Neural cell (in vitro differentiated cells): Measurements from ENCODE around the gene WDR37. TPM values are rescaled to one million over a fixed set of nuclear protein-coding genes. Genes with fewer than 3 reads are reported as not detected.

Experiments used
- H2AFZ ChIP-seq: fragments of 200-600, 300-800 bp; sonication (generic), shearing (Covaris generic); 2 replicates; pipeline ENCODE4 v1.6.0; 2014; ENCODE audit warnings: low read depth, mild to moderate bottlenecking, antibody characterized with exemption, low read length, moderate library complexity
- H3F3A ChIP-seq: fragments of 200-600 bp; shearing (Covaris generic); 2 replicates; pipeline ENCODE4 v1.6.1; 2016; ENCODE audit warnings: mild to moderate bottlenecking, moderate library complexity, mixed read lengths, antibody characterized with exemption, low read length; ENCODE audit not compliant: insufficient read depth, poor library complexity, severe bottlenecking
- H3K27ac ChIP-seq: fragments of 200-600, 300-800 bp; sonication (generic), shearing (Covaris generic); 2 replicates; pipeline ENCODE4 v1.5.1; 2014; ENCODE audit warnings: mild to moderate bottlenecking, low read length, moderate library complexity
- H3K27me3 ChIP-seq: fragments of 300-800, 200-600 bp; sonication (generic), shearing (Covaris generic); 2 replicates; pipeline ENCODE4 v1.6.0; 2014; ENCODE audit warnings: mild to moderate bottlenecking, low read depth, low read length, moderate library complexity; ENCODE audit not compliant: insufficient read depth
- H3K36me3 ChIP-seq: fragments of 300-800, 200-600 bp; sonication (generic), shearing (Covaris generic); 2 replicates; pipeline ENCODE4 v1.5.1; 2014; ENCODE audit warnings: mild to moderate bottlenecking, antibody characterized with exemption, low read length, moderate library complexity; ENCODE audit not compliant: insufficient read depth
- H3K4me2 ChIP-seq: fragments of 300-800, 200-600 bp; sonication (generic), shearing (Covaris generic); 2 replicates; pipeline ENCODE4 v1.6.0; 2014; ENCODE audit warnings: mild to moderate bottlenecking, low read length
- H3K4me3 ChIP-seq: fragments of 300-800, 200-600 bp; sonication (generic), shearing (Covaris generic); 2 replicates; pipeline ENCODE4 v1.5.1; 2014; ENCODE audit warnings: mild to moderate bottlenecking, low read length, moderate library complexity
- H3K79me2 ChIP-seq: fragments of 200-600 bp; shearing (Covaris generic); replicated peaks from 2 replicates; pipeline ENCODE4 v1.6.0; 2014; ENCODE audit warnings: mild to moderate bottlenecking, low read length, moderate library complexity; ENCODE audit not compliant: insufficient read depth
- H3K9ac ChIP-seq: fragments of 300-800, 200-600 bp; sonication (generic), shearing (Covaris generic); 2 replicates; pipeline ENCODE4 v1.6.1; 2016; ENCODE audit warnings: mild to moderate bottlenecking, low read length, mixed read lengths
- H3K9me2 ChIP-seq: fragments of 200-600 bp; shearing (Covaris generic); 2 replicates; pipeline ENCODE4 v1.6.1; 2016; ENCODE audit warnings: mild to moderate bottlenecking, low read length, mixed read lengths; ENCODE audit not compliant: insufficient read depth
- H3K9me3 ChIP-seq: fragments of 200-600, 300-800 bp; sonication (generic), shearing (Covaris generic); 2 replicates; pipeline ENCODE4 v1.6.1; 2016; ENCODE audit warnings: mild to moderate bottlenecking, mixed run types, low read length, moderate library complexity, mixed read lengths
- H4K20me1 ChIP-seq: fragments of 200-600 bp; shearing (Covaris generic); 2 replicates; pipeline ENCODE4 v1.6.1; 2016; ENCODE audit warnings: mild to moderate bottlenecking, mixed run types; ENCODE audit not compliant: insufficient read depth
- EP300 ChIP-seq: fragments of 450-650 bp; conservative IDR thresholded peaks from 2 replicates; pipeline ENCODE4 v1.6.1; 2014; ENCODE audit warnings: antibody characterized with exemption, mild to moderate bottlenecking, moderate library complexity; ENCODE audit not compliant: poor library complexity, severe bottlenecking
- EZH2 ChIP-seq: fragments of 200-600, 300-800 bp; shearing (Covaris generic), sonication (generic); IDR thresholded peaks from 2 replicates; pipeline ENCODE4 v1.6.1; 2014; ENCODE audit warnings: antibody characterized with exemption, low read length, borderline replicate concordance, mild to moderate bottlenecking; ENCODE audit not compliant: insufficient read depth, poor library complexity, severe bottlenecking
- MXI1 ChIP-seq: fragments of 450-650 bp; conservative IDR thresholded peaks from 2 replicates; pipeline ENCODE4 v1.6.1; 2014; ENCODE audit warnings: antibody characterized with exemption, mild to moderate bottlenecking; ENCODE audit not compliant: poor library complexity, severe bottlenecking
- POLR2AphosphoS5 ChIP-seq: IDR thresholded peaks from 2 replicates; pipeline ENCODE4 v1.6.1; 2012
- RAD21 ChIP-seq: fragments of 450-650 bp; conservative IDR thresholded peaks from 2 replicates; pipeline ENCODE4 v1.6.1; 2014; ENCODE audit warnings: antibody characterized with exemption, mild to moderate bottlenecking, moderate library complexity
- SMC3 ChIP-seq: fragments of 450-650 bp; conservative IDR thresholded peaks from 2 replicates; pipeline ENCODE4 v1.6.1; 2014; ENCODE audit warnings: antibody characterized with exemption, mild to moderate bottlenecking, moderate library complexity; ENCODE audit not compliant: poor library complexity
- TAF1 ChIP-seq: IDR thresholded peaks from 2 replicates; pipeline ENCODE4 v1.6.1; 2012; ENCODE audit warnings: low read depth
- polyA plus RNA-seq: library from polyadenylated mRNA; depleted of rRNA; stranded (reverse); fragments of >200 nt; gene quantifications from 2 replicates; pipeline ENCODE4 v1.2.3, GENCODE V29; 2014
- TF ChIP-seq, protein P1 (sequence below): fragments of 450-650 bp; IDR thresholded peaks from 2 replicates; pipeline ENCODE4 v1.5.1; 2014; ENCODE audit warnings: antibody characterized with exemption, mild to moderate bottlenecking, moderate library complexity; ENCODE audit not compliant: poor library complexity, severe bottlenecking
- TF ChIP-seq, protein P2 (sequence below): IDR thresholded peaks from 2 replicates; pipeline ENCODE4 v1.6.1; 2012; ENCODE audit warnings: borderline replicate concordance

WDR37 gene
- polyA plus RNA-seq, 1 donor from 2014 or later = 32.3 TPM

DNA sequence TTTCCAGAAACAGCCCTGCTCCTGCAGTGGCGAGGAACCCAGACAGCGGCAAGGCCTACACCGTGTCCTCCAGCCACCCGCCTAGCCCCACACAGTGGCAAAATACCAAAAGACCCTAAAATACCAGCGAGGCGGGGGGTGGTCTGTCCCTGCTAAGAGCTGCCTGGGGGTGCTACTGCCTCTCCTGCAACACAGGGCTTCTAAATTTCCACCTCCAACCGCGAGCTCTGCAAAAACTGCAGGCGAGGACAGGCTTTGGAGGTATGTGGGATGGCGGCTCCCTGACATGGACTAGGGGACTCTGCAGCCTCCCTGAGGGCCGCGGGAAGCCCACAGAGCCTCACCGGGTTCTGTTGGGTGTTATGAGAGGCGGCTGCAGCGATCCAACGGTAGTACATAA lies 122.3 kb downstream of the WDR37 start:
- H3K4me3 ChIP-seq = no peak overlapping the region
- no peaks in the 10 kb centered on the region for H3K79me2 ChIP-seq
- H4K20me1 ChIP-seq = no peaks in the 10 kb centered on the region
- H3F3A ChIP-seq = no peaks in the 10 kb centered on the region
- H3K36me3 ChIP-seq = no peaks in the 10 kb centered on the region
- H3K27me3 ChIP-seq = no peaks in the 10 kb centered on the region
- no peak overlapping the region for H3K4me2 ChIP-seq
- H3K9me3 ChIP-seq = no peaks in the 10 kb centered on the region
- no peak overlapping the region for H2AFZ ChIP-seq
- H3K9me2 ChIP-seq = no peaks in the 10 kb centered on the region
- no peak overlapping the region for H3K9ac ChIP-seq
- H3K27ac ChIP-seq = no peak overlapping the region
- TF ChIP-seq EP300 (no peak), POLR2AphosphoS5 (no peak), TAF1 (no peak), RAD21 (no peak), SMC3 (no peak), EZH2 (no peak)

DNA sequence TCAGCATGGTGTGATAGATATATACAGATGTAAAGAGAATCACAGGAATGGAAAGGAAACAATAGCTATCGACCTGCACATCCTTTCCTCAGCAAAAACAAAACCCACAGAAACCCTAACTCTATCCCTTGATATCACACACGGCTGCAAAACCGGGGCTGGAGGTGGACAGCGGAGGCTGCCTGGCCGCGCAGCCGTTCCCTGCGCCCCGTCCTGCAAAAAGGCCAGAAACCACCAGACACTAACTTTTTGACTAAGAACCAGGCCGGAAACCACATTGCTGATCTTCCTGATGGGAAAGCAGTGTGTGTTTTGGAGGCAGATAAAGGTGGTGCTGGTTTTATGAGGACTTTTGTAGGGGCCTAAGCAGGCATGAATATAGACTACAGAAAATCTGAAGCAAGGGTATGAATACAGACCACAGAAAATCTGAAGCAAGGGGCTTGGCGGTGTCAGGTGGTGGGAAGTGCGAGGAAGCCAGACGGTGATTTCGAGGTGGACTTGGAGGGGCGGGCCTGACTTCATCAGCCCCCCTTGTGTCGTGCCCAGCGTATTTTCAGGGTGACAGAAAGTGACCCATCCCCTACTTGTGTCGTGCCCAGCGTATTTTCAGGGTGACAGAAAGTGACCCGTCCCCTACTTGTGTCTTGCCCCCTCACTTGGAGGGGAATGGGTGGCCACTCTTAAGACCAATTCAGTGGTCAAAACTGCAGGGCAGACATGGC lies 123.3 kb downstream of the WDR37 start:
- H3F3A ChIP-seq = no peaks in the 10 kb centered on the region
- H3K27ac ChIP-seq = no peak overlapping the region
- H3K4me3 ChIP-seq = no peak overlapping the region
- H3K4me2 ChIP-seq = no peak overlapping the region
- TF ChIP-seq RAD21 = no peak
- TF ChIP-seq, protein P1, sequence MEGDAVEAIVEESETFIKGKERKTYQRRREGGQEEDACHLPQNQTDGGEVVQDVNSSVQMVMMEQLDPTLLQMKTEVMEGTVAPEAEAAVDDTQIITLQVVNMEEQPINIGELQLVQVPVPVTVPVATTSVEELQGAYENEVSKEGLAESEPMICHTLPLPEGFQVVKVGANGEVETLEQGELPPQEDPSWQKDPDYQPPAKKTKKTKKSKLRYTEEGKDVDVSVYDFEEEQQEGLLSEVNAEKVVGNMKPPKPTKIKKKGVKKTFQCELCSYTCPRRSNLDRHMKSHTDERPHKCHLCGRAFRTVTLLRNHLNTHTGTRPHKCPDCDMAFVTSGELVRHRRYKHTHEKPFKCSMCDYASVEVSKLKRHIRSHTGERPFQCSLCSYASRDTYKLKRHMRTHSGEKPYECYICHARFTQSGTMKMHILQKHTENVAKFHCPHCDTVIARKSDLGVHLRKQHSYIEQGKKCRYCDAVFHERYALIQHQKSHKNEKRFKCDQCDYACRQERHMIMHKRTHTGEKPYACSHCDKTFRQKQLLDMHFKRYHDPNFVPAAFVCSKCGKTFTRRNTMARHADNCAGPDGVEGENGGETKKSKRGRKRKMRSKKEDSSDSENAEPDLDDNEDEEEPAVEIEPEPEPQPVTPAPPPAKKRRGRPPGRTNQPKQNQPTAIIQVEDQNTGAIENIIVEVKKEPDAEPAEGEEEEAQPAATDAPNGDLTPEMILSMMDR = no peak
- TF ChIP-seq EZH2 = no peak
- TF ChIP-seq SMC3 = no peak
- TF ChIP-seq, protein P2, sequence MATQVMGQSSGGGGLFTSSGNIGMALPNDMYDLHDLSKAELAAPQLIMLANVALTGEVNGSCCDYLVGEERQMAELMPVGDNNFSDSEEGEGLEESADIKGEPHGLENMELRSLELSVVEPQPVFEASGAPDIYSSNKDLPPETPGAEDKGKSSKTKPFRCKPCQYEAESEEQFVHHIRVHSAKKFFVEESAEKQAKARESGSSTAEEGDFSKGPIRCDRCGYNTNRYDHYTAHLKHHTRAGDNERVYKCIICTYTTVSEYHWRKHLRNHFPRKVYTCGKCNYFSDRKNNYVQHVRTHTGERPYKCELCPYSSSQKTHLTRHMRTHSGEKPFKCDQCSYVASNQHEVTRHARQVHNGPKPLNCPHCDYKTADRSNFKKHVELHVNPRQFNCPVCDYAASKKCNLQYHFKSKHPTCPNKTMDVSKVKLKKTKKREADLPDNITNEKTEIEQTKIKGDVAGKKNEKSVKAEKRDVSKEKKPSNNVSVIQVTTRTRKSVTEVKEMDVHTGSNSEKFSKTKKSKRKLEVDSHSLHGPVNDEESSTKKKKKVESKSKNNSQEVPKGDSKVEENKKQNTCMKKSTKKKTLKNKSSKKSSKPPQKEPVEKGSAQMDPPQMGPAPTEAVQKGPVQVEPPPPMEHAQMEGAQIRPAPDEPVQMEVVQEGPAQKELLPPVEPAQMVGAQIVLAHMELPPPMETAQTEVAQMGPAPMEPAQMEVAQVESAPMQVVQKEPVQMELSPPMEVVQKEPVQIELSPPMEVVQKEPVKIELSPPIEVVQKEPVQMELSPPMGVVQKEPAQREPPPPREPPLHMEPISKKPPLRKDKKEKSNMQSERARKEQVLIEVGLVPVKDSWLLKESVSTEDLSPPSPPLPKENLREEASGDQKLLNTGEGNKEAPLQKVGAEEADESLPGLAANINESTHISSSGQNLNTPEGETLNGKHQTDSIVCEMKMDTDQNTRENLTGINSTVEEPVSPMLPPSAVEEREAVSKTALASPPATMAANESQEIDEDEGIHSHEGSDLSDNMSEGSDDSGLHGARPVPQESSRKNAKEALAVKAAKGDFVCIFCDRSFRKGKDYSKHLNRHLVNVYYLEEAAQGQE = no peak
- TF ChIP-seq MXI1 = no peak
- no peak for TF ChIP-seq TAF1
- no peak for TF ChIP-seq POLR2AphosphoS5
- TF ChIP-seq EP300 = no peak
- H3K9ac ChIP-seq = no peak overlapping the region
- H3K27me3 ChIP-seq = no peaks in the 10 kb centered on the region
- H3K9me2 ChIP-seq = no peaks in the 10 kb centered on the region
- no peaks in the 10 kb centered on the region for H3K79me2 ChIP-seq
- no peaks in the 10 kb centered on the region for H4K20me1 ChIP-seq
- no peaks in the 10 kb centered on the region for H3K36me3 ChIP-seq
- no peak overlapping the region for H2AFZ ChIP-seq
- H3K9me3 ChIP-seq = no peaks in the 10 kb centered on the region
